Measurements from ENCODE around the gene FAM162B. TPM values are rescaled to one million over a fixed set of nuclear protein-coding genes. Genes with fewer than 3 reads are reported as not detected.
"Not testable (repeated sequence)": the region's sequence is repeated elsewhere in the genome, so short reads cannot be mapped to it uniquely, and the experiment has no call there.

Gene FAM162B
- total RNA-seq, 1 donor from 2014 or later = 2.8 TPM

GRCh38 chr6:116714761-116715160 is 50.8 kb downstream of the FAM162B start:
- DNase-seq = no peak

GRCh38 chr6:116714296-116714695 is 51.2 kb downstream of the FAM162B start:
- DNase-seq = no peak

- DNase-seq = no peak
Measured at GRCh38 chr6:116705917-116706316, 59.6 kb downstream of the FAM162B start.

- not testable (repeated sequence) for DNase-seq
Measured at GRCh38 chr6:116703888-116704287, 61.6 kb downstream of the FAM162B start.

Other genes with a start within 250 kb of the FAM162B start
- not detected for gene TRAPPC3L, start 220.0 kb downstream of the FAM162B start, total RNA-seq
- gene CALHM4, start 212.0 kb downstream of the FAM162B start, total RNA-seq = not detected
- gene RWDD1, start 194.2 kb downstream of the FAM162B start, total RNA-seq = 33.4 TPM
- gene RSPH4A, start 149.2 kb downstream of the FAM162B start, total RNA-seq = 2.7 TPM
- gene ZUP1, start 97.0 kb downstream of the FAM162B start, total RNA-seq = 47.1 TPM
- gene KPNA5, start 84.5 kb downstream of the FAM162B start, total RNA-seq = 96.7 TPM
- not detected for gene GPRC6A, start 63.4 kb upstream of the FAM162B start, total RNA-seq
- gene RFX6, start 111.5 kb upstream of the FAM162B start, total RNA-seq = not detected

All from occipital lobe (tissue), 2 donors.